Ovary (tissue), 9 donors: Measurements from ENCODE around the gene CLASP1. TPM values are rescaled to one million over a fixed set of nuclear protein-coding genes. Genes with fewer than 3 reads are reported as not detected.
"Not testable (repeated sequence)": the region's sequence is repeated elsewhere in the genome, so short reads cannot be mapped to it uniquely, and the experiment has no call there.

Source experiments
- DNase-seq, 5 donors: peaks; one replicate each; pipeline ENCODE4 v3.0.0-alpha.2; 2019 to 2020
- H3K27ac ChIP-seq, 2 donors: fragments of 200-600 bp; one replicate each; pipeline versions ENCODE4 v1.5.1 to v1.8.0; 2019 to 2022
- H3K27me3 ChIP-seq: fragments of 200-600 bp; one replicate; pipeline ENCODE4 v1.8.0; 2022
- H3K36me3 ChIP-seq: fragments of 200-600 bp; sonication (generic); one replicate; pipeline ENCODE4 v1.5.1; 2019
- H3K4me1 ChIP-seq: one replicate; pipeline ENCODE4 v1.8.1; 2013; ENCODE audit warnings: mild to moderate bottlenecking, moderate library complexity; ENCODE audit not compliant: insufficient read depth
- H3K4me3 ChIP-seq: fragments of 200-600 bp; sonication (generic); one replicate; pipeline ENCODE4 v1.5.1; 2017
- H3K9me3 ChIP-seq, 2 donors: fragments of 200-600 bp in 1 of 2; sonication (generic) in 1 of 2; one replicate each; pipeline versions ENCODE4 v1.5.1 to v1.8.1; 2013 to 2019; ENCODE audit warnings: mild to moderate bottlenecking in 1 of 2, moderate library complexity in 1 of 2
- EP300 ChIP-seq: sonication (generic); formaldehyde crosslinking; IDR thresholded peaks from one replicate; pipeline ENCODE4 v1.6.1; 2017; ENCODE audit warnings: antibody characterized with exemption
- POLR2A ChIP-seq: fragments of 450-650 bp; IDR thresholded peaks from one replicate; pipeline ENCODE4 v1.6.1; 2017; ENCODE audit warnings: antibody characterized with exemption, mild to moderate bottlenecking, moderate library complexity
- WGBS, 3 donors: extraction: QIAGEN DNeasy Blood & Tissue Kit in 1 of 3; methylation state at CpG; one replicate each; pipeline versions ENCODE4 v1.1.5 to v1.1.7; 2013 to 2017; 5-methylcytosine and 5-hydroxymethylcytosine counted together
- intact Hi-C, 4 donors: fragments of 100-400 bp; cut with DNase I; formaldehyde crosslinking; loops; one replicate each; pipeline versions ENCODE4 v1.11.0 to v1.15.1; 2022 to 2023
- polyA plus RNA-seq, 2 donors: library from polyadenylated mRNA; stranded (reverse); fragments of 200-250 nt in 1 of 2; fragments of 350-450 nt in 1 of 2; fragmentation: Illumina TruSeq in 1 of 2; extraction: RNeasy Lipid Tissue Mini Kit (QIAGEN cat#74804) in 1 of 2; gene quantifications; one replicate each; pipeline ENCODE4 v1.2.3, GENCODE V29; 2013 to 2014
- total RNA-seq, 7 donors: library from RNA; depleted of rRNA in 2 of 7; stranded (reverse); fragments of >200 nt in 2 of 7; fragmentation: NEBNext Ultra II Directional in 3 of 7; extraction: Animal tissue kit (Norgen Biotek cat#: 25700) in 3 of 7; gene quantifications; one replicate each; pipeline versions ENCODE4 v1.1.0 to v1.2.4, GENCODE V29; 2016 to 2023
- TF ChIP-seq, protein P1 (sequence below), 3 donors: fragments of 450-650 bp in 2 of 3; fragments of 200-600 bp in 1 of 3; IDR thresholded peaks; one replicate each; pipeline versions ENCODE4 v1.5.1 to v1.8.0; 2016 to 2022; ENCODE audit warnings: antibody characterized with exemption in 3 of 3, mild to moderate bottlenecking in 1 of 3
- donor health status: DM: no; HTN: no; CAD: no; lungs with moderate emphysema.
- donor health status: DM: no; HTN: no; CAD: no.
- donor health status: Bipolar disorder and iron deficiency.
- donor health status: DM: yes; HTN: yes; CAD: no.
- donor health status: DM: no; HTN: no; CAD: no.
- donor health status: DM: yes; HTN: yes; CAD: no.

Gene CLASP1
- total and polyA plus RNA-seq, 9 donors, result 15.8 to 58.7 (median 47.9) TPM

DNA sequence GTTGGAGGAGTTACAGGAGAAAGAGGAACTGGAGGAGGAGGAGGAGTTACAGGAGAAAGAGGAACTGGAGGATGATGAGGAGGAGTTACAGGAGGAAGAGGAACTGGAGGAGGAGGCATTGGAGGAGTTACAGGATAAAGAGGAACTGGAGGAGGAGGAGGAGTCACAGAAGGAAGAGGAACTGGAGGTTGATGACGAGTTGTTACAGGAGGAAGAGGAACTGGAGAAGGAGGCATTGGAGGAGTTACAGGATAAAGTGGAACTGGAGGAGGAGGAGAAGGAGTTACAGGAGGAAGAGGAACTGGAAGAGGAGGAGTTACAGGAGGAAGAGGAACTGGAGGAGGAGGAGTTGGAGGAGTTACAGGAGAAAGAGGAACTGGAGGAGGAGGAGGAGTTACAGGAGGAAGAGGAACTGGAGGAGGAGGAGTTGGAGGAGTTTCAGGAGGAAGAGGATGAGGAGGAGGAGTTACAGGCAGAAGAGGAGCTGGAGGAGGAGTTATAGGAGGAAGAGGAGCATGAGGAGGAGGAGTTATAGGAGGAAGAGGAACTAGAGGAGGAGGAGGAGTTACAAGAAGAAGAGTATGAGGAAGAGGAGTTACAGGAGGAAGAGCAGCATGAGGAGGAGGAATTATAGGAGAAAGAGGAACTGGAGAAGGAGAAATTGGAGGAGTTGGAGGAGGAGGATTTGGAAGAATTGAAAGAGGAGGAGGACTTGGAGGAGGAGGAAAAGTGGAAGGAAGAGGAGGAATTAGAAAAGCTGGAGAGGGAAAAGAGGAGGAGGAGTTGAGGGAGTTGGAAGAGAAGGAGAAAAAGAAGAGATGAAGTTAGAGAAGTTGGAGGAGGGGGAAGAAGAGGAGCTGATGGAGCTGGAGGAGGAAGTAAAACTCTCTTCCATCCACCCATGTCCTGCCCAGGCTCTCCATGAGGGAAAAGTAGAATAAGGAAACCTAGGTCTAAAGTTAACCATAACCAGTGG lies 37.2 kb downstream of the CLASP1 start:
- H3K9me3 ChIP-seq, result no peaks in the 10 kb centered on the region
- H3K27ac ChIP-seq, result no peak overlapping the region
- WGBS, 3 donors, result 82 to 96% (median 89%) methylated on average over 1 of the region's 1 CpG
- no peaks in the 10 kb centered on the region for H3K4me1 ChIP-seq
- no peak overlapping the region for H3K4me3 ChIP-seq
- intact Hi-C loops, result no loop called here
- TF ChIP-seq, protein P1, sequence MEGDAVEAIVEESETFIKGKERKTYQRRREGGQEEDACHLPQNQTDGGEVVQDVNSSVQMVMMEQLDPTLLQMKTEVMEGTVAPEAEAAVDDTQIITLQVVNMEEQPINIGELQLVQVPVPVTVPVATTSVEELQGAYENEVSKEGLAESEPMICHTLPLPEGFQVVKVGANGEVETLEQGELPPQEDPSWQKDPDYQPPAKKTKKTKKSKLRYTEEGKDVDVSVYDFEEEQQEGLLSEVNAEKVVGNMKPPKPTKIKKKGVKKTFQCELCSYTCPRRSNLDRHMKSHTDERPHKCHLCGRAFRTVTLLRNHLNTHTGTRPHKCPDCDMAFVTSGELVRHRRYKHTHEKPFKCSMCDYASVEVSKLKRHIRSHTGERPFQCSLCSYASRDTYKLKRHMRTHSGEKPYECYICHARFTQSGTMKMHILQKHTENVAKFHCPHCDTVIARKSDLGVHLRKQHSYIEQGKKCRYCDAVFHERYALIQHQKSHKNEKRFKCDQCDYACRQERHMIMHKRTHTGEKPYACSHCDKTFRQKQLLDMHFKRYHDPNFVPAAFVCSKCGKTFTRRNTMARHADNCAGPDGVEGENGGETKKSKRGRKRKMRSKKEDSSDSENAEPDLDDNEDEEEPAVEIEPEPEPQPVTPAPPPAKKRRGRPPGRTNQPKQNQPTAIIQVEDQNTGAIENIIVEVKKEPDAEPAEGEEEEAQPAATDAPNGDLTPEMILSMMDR (IDR thresholded peaks at IDR 0.05), result no peak
- TF ChIP-seq POLR2A (no peak), EP300 (no peak)
- H3K36me3 ChIP-seq, result no peaks in the 10 kb centered on the region
- DNase-seq, result no peak
- no peaks in the 10 kb centered on the region for H3K27me3 ChIP-seq

DNA sequence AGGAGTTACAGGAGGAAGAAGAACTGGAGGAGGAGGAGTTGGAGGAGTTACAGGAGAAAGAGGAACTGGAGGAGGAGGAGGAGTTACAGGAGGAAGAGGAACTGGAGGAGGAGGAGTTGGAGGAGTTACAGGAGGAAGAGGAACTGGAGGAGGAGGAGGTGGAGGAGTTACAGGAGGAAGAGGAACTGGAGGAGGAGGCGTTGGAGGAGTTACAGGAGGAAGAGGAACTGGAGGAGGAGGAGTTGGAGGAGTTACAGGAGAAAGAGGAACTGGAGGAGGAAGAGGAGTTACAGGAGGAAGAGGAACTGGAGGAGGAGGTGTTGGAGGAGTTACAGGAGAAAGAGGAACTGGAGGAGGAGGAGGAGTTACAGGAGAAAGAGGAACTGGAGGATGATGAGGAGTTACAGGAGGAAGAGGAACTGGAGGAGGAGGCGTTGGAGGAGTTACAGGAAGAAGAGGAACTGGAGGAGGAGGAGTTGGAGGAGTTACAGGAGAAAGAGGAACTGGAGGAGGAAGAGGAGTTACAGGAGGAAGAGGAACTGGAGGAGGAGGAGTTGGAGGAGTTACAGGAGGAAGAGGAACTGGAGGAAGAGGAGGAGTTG lies 38.1 kb downstream of the CLASP1 start:
- H3K9me3 ChIP-seq, DNase-seq, H3K36me3 ChIP-seq, H3K4me1 ChIP-seq, H3K27me3 ChIP-seq, H3K4me3 ChIP-seq, intact Hi-C loops, H3K27ac ChIP-seq: not testable (repeated sequence)
- WGBS, 3 donors, result 78 to 89% (median 85%) methylated on average over 2 of the region's 2 CpGs

DNA sequence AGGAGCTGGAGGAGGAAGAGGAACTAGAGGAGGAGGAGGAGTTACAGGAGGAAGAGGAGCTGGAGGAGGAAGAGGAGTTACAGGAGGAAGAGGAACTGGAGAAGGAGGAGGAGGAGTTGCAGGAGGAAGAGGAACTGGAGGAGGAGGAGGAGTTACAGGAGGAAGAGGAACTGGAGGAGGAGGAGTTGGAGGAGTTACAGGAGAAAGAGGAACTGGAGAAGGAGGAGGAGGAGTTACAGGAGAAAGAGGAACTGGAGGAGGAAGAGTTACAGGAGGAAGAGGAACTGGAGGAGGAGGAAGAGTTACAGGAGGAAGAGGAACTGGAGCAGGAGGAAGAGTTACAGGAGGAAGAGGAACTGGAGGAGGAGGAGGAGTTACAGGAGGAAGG lies 38.8 kb downstream of the CLASP1 start:
- not testable (repeated sequence) for H3K4me3 ChIP-seq, H3K4me1 ChIP-seq, H3K36me3 ChIP-seq

DNA sequence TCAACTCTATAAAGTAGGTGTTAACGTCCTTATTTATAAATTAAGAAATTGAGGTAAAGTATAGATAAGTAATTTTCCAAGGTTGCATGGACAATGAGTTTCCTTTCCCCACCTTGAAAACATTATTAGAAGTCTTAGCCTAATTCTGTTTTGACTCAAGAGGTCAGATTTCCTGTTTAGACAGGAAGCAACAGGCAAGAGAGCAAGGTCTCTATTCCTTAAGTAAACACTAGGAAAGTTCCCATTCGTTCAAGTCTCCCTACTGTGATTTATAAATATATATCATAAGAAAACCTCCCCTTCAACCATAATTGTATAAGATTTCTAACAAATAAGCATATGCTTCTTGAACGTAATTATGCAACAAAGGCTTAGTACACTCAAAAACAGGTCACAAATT lies 40.3 kb downstream of the CLASP1 start:
- TF ChIP-seq POLR2A (no peak), EP300 (no peak)
- TF ChIP-seq, protein P1 (IDR thresholded peaks at IDR 0.05), result no peak

More for the DNA sequence above, 38.8 kb downstream of the CLASP1 start:
- H3K9me3 ChIP-seq, H3K27me3 ChIP-seq, intact Hi-C loops, H3K27ac ChIP-seq, DNase-seq: not testable (repeated sequence)

DNA sequence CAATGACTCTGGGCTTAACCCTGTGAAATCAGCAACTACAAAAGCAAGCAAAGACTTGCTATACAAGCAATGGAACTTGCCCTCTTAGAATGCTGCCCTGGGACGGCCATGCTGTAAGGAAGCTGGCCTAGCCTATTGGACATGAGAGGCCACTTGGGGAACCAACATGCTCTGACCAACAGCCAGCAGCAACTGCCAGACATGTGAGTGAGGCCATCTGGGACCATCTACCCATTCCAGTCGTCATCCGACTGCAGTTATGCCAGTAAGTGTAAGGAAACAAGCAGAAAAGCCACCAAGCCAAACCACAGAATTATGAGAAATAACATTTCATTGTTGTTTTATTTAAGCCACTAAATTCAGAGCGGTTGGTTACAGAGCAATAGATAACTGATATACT lies 40.9 kb downstream of the CLASP1 start:
- WGBS, 3 donors, result 84 to 89% (median 87%) methylated on average over 4 of the region's 4 CpGs
- peaks cover 10% of the 10 kb centered on the region for H3K4me1 ChIP-seq
- intact Hi-C loops, result no loop called here

More for the DNA sequence above, 40.3 kb downstream of the CLASP1 start:
- no peak overlapping the region for H3K4me3 ChIP-seq
- H3K4me1 ChIP-seq, result peaks cover 10% of the 10 kb centered on the region
- H3K27ac ChIP-seq, result no peak overlapping the region
- no peaks in the 10 kb centered on the region for H3K27me3 ChIP-seq
- 65 to 68% (median 67%) methylated on average over 3 of the region's 3 CpGs for WGBS, 3 donors
- no peak for DNase-seq
- H3K9me3 ChIP-seq, result no peaks in the 10 kb centered on the region
- H3K36me3 ChIP-seq, result no peaks in the 10 kb centered on the region
- intact Hi-C loops, result no loop called here

More for the DNA sequence above, 40.9 kb downstream of the CLASP1 start:
- Histone ChIP-seq H3K4me3 (no peak overlapping the region), H3K27ac (no peak overlapping the region), H3K9me3 (no peaks in the 10 kb centered on the region), H3K36me3 (no peaks in the 10 kb centered on the region), H3K27me3 (no peaks in the 10 kb centered on the region)
- no peak for TF ChIP-seq EP300
- TF ChIP-seq, protein P1 (IDR thresholded peaks at IDR 0.05), result no peak
- TF ChIP-seq POLR2A, result no peak
- DNase-seq, result no peak
